Neuronal stem cell (in vitro differentiated cells): ENCODE data around the gene CDC42BPG.

Experiments
- DNase-seq: peaks from one replicate; pipeline ENCODE4 v3.0.0-alpha.2; 2013; ENCODE audit warnings: low spot score
- H2AFZ ChIP-seq: one replicate; pipeline ENCODE4 v1.6.1; 2013; ENCODE audit warnings: mild to moderate bottlenecking, low read length, inconsistent platforms
- H2AK5ac ChIP-seq: 2 replicates; pipeline ENCODE4 v1.6.1; 2013; ENCODE audit warnings: low read depth, mild to moderate bottlenecking, inconsistent platforms, low read length, moderate library complexity, mixed read lengths
- H2BK120ac ChIP-seq: 2 replicates; pipeline ENCODE4 v1.6.1; 2013; ENCODE audit warnings: low read depth, mild to moderate bottlenecking, inconsistent platforms, low read length, moderate library complexity, mixed read lengths
- H2BK12ac ChIP-seq: one replicate; pipeline ENCODE4 v1.6.1; 2013; ENCODE audit warnings: low read length, inconsistent platforms
- H2BK15ac ChIP-seq: 2 replicates; pipeline ENCODE4 v1.6.1; 2013; ENCODE audit warnings: mild to moderate bottlenecking, low read length, inconsistent platforms, mixed read lengths
- H2BK5ac ChIP-seq: one replicate; pipeline ENCODE4 v1.6.1; 2013; ENCODE audit warnings: inconsistent platforms, mild to moderate bottlenecking, low read length, moderate library complexity
- H3K14ac ChIP-seq: one replicate; pipeline ENCODE4 v1.6.1; 2013; ENCODE audit warnings: low read length, inconsistent platforms
- H3K18ac ChIP-seq: 2 replicates; pipeline ENCODE4 v1.6.1; 2013; ENCODE audit warnings: low read length, inconsistent platforms
- H3K23ac ChIP-seq: 2 replicates; pipeline ENCODE4 v1.6.1; 2013; ENCODE audit warnings: low read depth, mild to moderate bottlenecking, mixed read lengths, low read length, inconsistent platforms; ENCODE audit not compliant: poor library complexity
- H3K27ac ChIP-seq: replicated peaks from 3 replicates; pipeline ENCODE4 v1.5.1; 2013; ENCODE audit warnings: low read length, inconsistent platforms
- H3K27me3 ChIP-seq, 3 experiments: 2 replicates each; pipeline ENCODE4 v1.6.1; 2013; ENCODE audit warnings: low read length in 3 of 3, mild to moderate bottlenecking in 2 of 3, inconsistent platforms in 1 of 3, low read depth in 1 of 3, mixed read lengths in 1 of 3, moderate library complexity in 1 of 3; ENCODE audit not compliant: control insufficient read depth in 3 of 3, insufficient read depth in 3 of 3
- H3K36me3 ChIP-seq, 2 donors: replicated peaks in 1 of 2; 2 replicates each; pipeline ENCODE4 v1.6.1; 2013; ENCODE audit warnings: low read length in 2 of 2; ENCODE audit not compliant: control insufficient read depth in 2 of 2, insufficient read depth in 2 of 2
- H3K4ac ChIP-seq: 2 replicates; pipeline ENCODE4 v1.6.1; 2013; ENCODE audit warnings: inconsistent platforms, mild to moderate bottlenecking, low read length, moderate library complexity
- H3K4me1 ChIP-seq, 2 donors: 1 replicate in 1 of 2; 2 replicates in 1 of 2; pipeline ENCODE4 v1.6.1; 2013; ENCODE audit warnings: low read length in 2 of 2, low read depth in 1 of 2; ENCODE audit not compliant: control insufficient read depth in 2 of 2, insufficient read depth in 1 of 2
- H3K4me2 ChIP-seq: one replicate; pipeline ENCODE4 v1.6.1; 2013; ENCODE audit warnings: mild to moderate bottlenecking, low read length, inconsistent platforms; ENCODE audit not compliant: insufficient read depth, poor library complexity, severe bottlenecking
- H3K4me3 ChIP-seq, 2 donors: 2 replicates each; pipeline ENCODE4 v1.5.1; 2013; ENCODE audit warnings: low read length in 2 of 2, mild to moderate bottlenecking in 2 of 2, inconsistent platforms in 1 of 2, moderate library complexity in 1 of 2
- H3K79me1 ChIP-seq: one replicate; pipeline ENCODE4 v1.6.1; 2013; ENCODE audit warnings: low read depth, mild to moderate bottlenecking, inconsistent platforms, low read length, moderate library complexity
- H3K9ac ChIP-seq: one replicate; pipeline ENCODE4 v1.6.1; 2013; ENCODE audit warnings: mild to moderate bottlenecking, low read depth, low read length, inconsistent platforms; ENCODE audit not compliant: poor library complexity
- H3K9me3 ChIP-seq, 2 donors: replicated peaks in 1 of 2; 2 replicates each; pipeline versions ENCODE3 to v1.6.1; 2013; ENCODE audit warnings: low read length in 2 of 2, mild to moderate bottlenecking in 2 of 2, inconsistent platforms in 1 of 2, low read depth in 1 of 2, mixed read lengths in 1 of 2, moderate library complexity in 1 of 2; ENCODE audit not compliant: control insufficient read depth in 2 of 2, insufficient read depth in 1 of 2
- H4K8ac ChIP-seq: one replicate; pipeline ENCODE4 v1.6.1; 2013; ENCODE audit warnings: low read depth, mild to moderate bottlenecking, inconsistent platforms, low read length, moderate library complexity
- H4K91ac ChIP-seq: one replicate; pipeline ENCODE4 v1.6.1; 2013; ENCODE audit warnings: low read length, low read depth, mild to moderate bottlenecking, inconsistent platforms; ENCODE audit not compliant: poor library complexity
- WGBS, 2 donors: extraction: QIAGEN DNeasy Blood & Tissue Kit; methylation state at CpG; one replicate each; pipeline ENCODE4 v1.1.7; 2013; ENCODE audit warnings: missing lambda C conversion rate in 2 of 2, mixed read lengths in 1 of 2; ENCODE audit not compliant: insufficient read length in 2 of 2, insufficient replicate concordance in 1 of 2; ENCODE audit errors: extremely low coverage in 2 of 2; 5-methylcytosine and 5-hydroxymethylcytosine counted together

The CDC42BPG gene

GRCh38 chr11:64892411-64892831, 48.0 kb upstream of the CDC42BPG start:
- Histone ChIP-seq H3K27ac (no peak overlapping the region), H3K4me3 (no peak overlapping the region)
- WGBS, 2 donors: no CpG with 5 or more reads among the region's 11 CpGs

GRCh38 chr11:64891880-64892279, 47.4 kb upstream of the CDC42BPG start:
- no peak for DNase-seq
- Histone ChIP-seq H3K79me1 (peaks cover 1% of the 10 kb centered on the region), H3K4me1 (peaks cover 11% of the 10 kb centered on the region in 2 donors), H3K23ac (no peak overlapping the region), H2BK15ac (no peak overlapping the region), H3K9me3 (no peaks in the 10 kb centered on the region), H2BK12ac (no peak overlapping the region), H3K27ac (no peak overlapping the region), H3K9ac (no peak overlapping the region), H3K14ac (no peak overlapping the region), H4K91ac (no peak overlapping the region), H4K8ac (no peak overlapping the region), H3K27me3 (no peaks in the 10 kb centered on the region), H3K4me2 (no peak overlapping the region), H3K18ac (no peak overlapping the region), H2BK120ac (no peak overlapping the region), H2AK5ac (no peak overlapping the region), H3K4ac (no peak overlapping the region), H3K36me3 (peaks cover 2 to 3% of the 10 kb centered on the region in 2 donors), H2BK5ac (no peak overlapping the region), H3K4me3 (no peak overlapping the region), H2AFZ (no peak overlapping the region)
- no CpG with 5 or more reads among the region's 5 CpGs for WGBS, 2 donors

More at GRCh38 chr11:64892411-64892831, 48.0 kb upstream of the CDC42BPG start:
- Histone ChIP-seq H4K8ac (no peak overlapping the region), H2BK5ac (no peak overlapping the region), H3K23ac (no peak overlapping the region), H3K4ac (no peak overlapping the region), H2BK15ac (no peak overlapping the region), H2AK5ac (peak overlapping the region; percentile 50), H2BK12ac (no peak overlapping the region), H3K79me1 (peaks cover 1% of the 10 kb centered on the region), H3K9ac (peak overlapping the region; percentile 60), H3K4me1 (peaks cover 8 to 10% of the 10 kb centered on the region in 2 donors), H3K4me2 (no peak overlapping the region), H4K91ac (no peak overlapping the region), H2AFZ (no peak overlapping the region), H3K27me3 (no peaks in the 10 kb centered on the region), H3K14ac (no peak overlapping the region), H2BK120ac (no peak overlapping the region), H3K18ac (peak overlapping the region; percentile 3), H3K36me3 (peaks cover 4 to 6% of the 10 kb centered on the region in 2 donors), H3K9me3 (no peaks in the 10 kb centered on the region)
- DNase-seq: no peak

- peak overlapping the region; percentile 73 for H3K23ac ChIP-seq
- H2BK12ac ChIP-seq: no peak overlapping the region
- no peaks in the 10 kb centered on the region for H3K27me3 ChIP-seq
- no peak overlapping the region for H3K4me2 ChIP-seq
- WGBS, 2 donors: no CpG with 5 or more reads among the region's 25 CpGs
- H3K4me3 ChIP-seq: no peak overlapping the region
- no peak overlapping the region for H2BK15ac ChIP-seq
- H3K36me3 ChIP-seq: no peaks in the 10 kb centered on the region
- H3K4me1 ChIP-seq: peaks cover 11% of the 10 kb centered on the region in 2 donors
- no peak overlapping the region for H3K14ac ChIP-seq
- no peak overlapping the region for H3K27ac ChIP-seq
- no peak overlapping the region for H3K9ac ChIP-seq
- H2BK120ac ChIP-seq: no peak overlapping the region
- H4K8ac ChIP-seq: no peak overlapping the region
- no peak overlapping the region for H2BK5ac ChIP-seq
- H2AFZ ChIP-seq: no peak overlapping the region
- no peak for DNase-seq
- peak overlapping the region; percentile 81 for H2AK5ac ChIP-seq
- H4K91ac ChIP-seq: no peak overlapping the region
- peaks cover 1% of the 10 kb centered on the region for H3K79me1 ChIP-seq
- H3K4ac ChIP-seq: no peak overlapping the region
- no peak overlapping the region for H3K18ac ChIP-seq
- no peaks in the 10 kb centered on the region for H3K9me3 ChIP-seq
These were observed 46.9 kb upstream of the CDC42BPG start for GRCh38 chr11:64891215-64891848.

- H3K9me3 ChIP-seq: no peaks in the 10 kb centered on the region
- no peak overlapping the region for H3K4ac ChIP-seq
- no peak overlapping the region for H2AFZ ChIP-seq
- H3K36me3 ChIP-seq: no peaks in the 10 kb centered on the region
- H3K27ac ChIP-seq: no peak overlapping the region
- H3K4me1 ChIP-seq: peaks cover 11 to 14% of the 10 kb centered on the region in 2 donors
- H4K8ac ChIP-seq: no peak overlapping the region
- no CpG with 5 or more reads among the region's 7 CpGs for WGBS, 2 donors
- H3K27me3 ChIP-seq: no peaks in the 10 kb centered on the region
- no peak overlapping the region for H2BK15ac ChIP-seq
- H3K18ac ChIP-seq: peak overlapping the region; percentile 48
- H2BK12ac ChIP-seq: peak overlapping the region; percentile 18
- no peak overlapping the region for H3K14ac ChIP-seq
- H3K23ac ChIP-seq: peak overlapping the region; percentile 29
- H2AK5ac ChIP-seq: no peak overlapping the region
- peaks cover 1% of the 10 kb centered on the region for H3K79me1 ChIP-seq
- DNase-seq: no peak
- H3K9ac ChIP-seq: no peak overlapping the region
- no peak overlapping the region for H4K91ac ChIP-seq
- H2BK120ac ChIP-seq: no peak overlapping the region
- no peak overlapping the region for H2BK5ac ChIP-seq
- no peak overlapping the region for H3K4me2 ChIP-seq
- H3K4me3 ChIP-seq: no peak overlapping the region
These were observed 46.1 kb upstream of the CDC42BPG start for GRCh38 chr11:64890522-64890939.
